Ishikawa (cell line): ENCODE data around the gene PTPRN2.

ENCODE experiments used
- CEBPB ChIP-seq: IDR thresholded peaks from 2 replicates; pipeline ENCODE4 v1.6.1; 2012
- CREB1 ChIP-seq: IDR thresholded peaks from 2 replicates; pipeline ENCODE4 v1.6.1; 2012; ENCODE audit warnings: low read depth
- EP300 ChIP-seq: IDR thresholded peaks from 2 replicates; pipeline ENCODE4 v1.6.1; 2012; ENCODE audit warnings: borderline replicate concordance
- MAX ChIP-seq: IDR thresholded peaks from 2 replicates; pipeline ENCODE4 v1.6.1; 2012
- RAD21 ChIP-seq: IDR thresholded peaks from 2 replicates; pipeline ENCODE4 v1.6.1; 2012; ENCODE audit warnings: low read depth
- REST ChIP-seq: IDR thresholded peaks from 2 replicates; pipeline ENCODE4 v1.6.1; 2012; ENCODE audit warnings: low read depth, mild to moderate bottlenecking
- TAF1 ChIP-seq: IDR thresholded peaks from 2 replicates; pipeline ENCODE4 v1.6.1; 2012; ENCODE audit warnings: low read depth, mild to moderate bottlenecking
- YY1 ChIP-seq: IDR thresholded peaks from 2 replicates; pipeline ENCODE4 v1.6.1; 2012; ENCODE audit warnings: low read depth
- ZBTB7A ChIP-seq: IDR thresholded peaks from 2 replicates; pipeline ENCODE4 v1.6.1; 2012; ENCODE audit warnings: low read depth

- TF ChIP-seq EP300 = no peak
- TF ChIP-seq ZBTB7A = no peak
- no peak for TF ChIP-seq YY1
- TF ChIP-seq REST = no peak
- TF ChIP-seq RAD21 = no peak
- no peak for TF ChIP-seq CEBPB
- TF ChIP-seq TAF1 = no peak
- no peak for TF ChIP-seq CREB1
- TF ChIP-seq MAX = no peak
These were observed 688.7 kb downstream of the PTPRN2 start for GRCh38 chr7:157898802-157899505.
